HG02885 (cell line): ENCODE measurements around the gene MBP.
"Not testable (repeated sequence)": the region's sequence is repeated elsewhere in the genome, so short reads cannot be mapped to it uniquely, and the experiment has no call there.

Source experiments
- ATAC-seq: cut with Tn5 transposase; IDR thresholded peaks from one replicate; pipeline ENCODE4 v1.9.1; 2021; ENCODE audit warnings: mild to moderate bottlenecking; ENCODE audit not compliant: unreplicated experiment, poor library complexity

MBP gene

DNA sequence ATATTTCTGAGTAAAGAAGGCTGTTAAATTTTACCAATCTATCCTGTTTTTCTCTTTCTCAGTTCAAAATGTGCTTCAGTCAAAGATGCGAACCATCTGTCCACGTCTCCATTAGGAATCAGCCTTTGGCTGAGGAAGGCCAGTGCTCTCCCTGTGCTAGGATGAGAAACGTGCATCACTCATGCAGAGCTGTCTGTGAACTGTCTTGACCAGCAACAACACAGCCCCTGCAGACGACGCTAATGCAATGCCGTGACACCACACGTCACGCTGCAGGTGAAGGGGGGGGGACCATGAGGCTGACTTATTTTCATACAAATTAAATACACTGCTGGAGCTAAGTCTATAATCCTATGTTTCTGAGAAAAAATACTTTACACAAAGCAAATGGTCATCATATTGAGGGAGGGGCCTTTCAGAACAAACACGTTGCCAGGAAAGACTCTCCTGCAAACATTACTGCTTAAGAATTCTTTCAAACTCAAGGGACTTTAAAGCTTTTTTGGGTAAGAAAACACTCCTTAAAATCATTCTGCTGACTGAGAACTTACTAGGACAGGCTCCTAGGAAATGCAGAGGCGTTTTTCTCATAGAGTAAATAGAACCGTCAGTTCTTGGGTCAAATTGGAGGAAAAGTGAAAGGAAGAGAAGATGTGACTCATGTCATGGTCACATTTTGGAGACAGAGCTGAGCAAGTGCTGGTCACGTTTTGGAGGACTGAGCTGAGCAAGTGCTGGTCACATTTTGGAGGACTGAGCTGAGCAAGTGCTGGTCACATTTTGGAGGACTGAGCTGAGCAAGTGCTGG, 97.0 kb downstream of the MBP start:
- ATAC-seq, result no peak

DNA sequence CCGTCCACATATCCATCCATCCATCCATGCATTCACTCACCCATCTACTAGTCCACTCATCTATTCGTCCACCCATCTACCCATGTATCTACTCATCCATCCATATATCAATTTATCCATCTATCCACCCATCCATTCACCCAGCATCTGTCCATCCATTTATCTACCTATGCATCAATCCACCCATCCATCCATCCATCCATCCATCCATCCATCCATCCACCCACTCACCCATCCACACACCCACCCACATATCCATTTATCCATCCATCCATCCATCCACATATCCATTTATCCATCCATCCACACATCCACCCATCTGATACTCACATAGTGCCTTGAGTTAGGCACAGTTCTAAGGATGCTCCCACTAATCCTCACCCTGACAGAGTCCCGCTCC, 99.0 kb downstream of the MBP start:
- no peak for ATAC-seq

DNA sequence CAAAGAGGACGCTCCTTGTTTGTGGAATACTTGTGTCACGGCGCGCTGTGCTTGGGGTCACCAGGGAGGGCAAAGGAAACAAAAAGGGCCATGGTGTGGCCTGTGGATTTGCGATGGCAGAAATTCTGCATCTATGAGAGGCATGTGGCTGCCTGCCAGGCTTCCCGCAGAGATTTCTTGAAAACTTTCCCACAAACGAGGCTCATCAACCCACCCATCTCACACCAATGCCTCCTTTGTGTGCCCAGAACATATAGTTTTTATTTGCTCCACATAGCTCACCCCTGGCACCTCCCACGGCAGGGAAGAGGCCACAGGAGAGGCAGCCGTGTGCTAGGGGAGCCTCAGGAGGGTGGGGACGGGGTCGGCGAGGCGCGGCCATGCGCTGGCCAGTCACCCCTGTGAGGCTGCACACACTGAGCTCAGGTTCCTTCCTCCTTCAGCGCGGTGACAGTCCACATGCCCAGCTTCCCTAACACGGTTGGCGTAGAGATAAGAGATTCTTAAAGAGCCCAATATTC, 100.3 kb downstream of the MBP start:
- ATAC-seq, result no peak

DNA sequence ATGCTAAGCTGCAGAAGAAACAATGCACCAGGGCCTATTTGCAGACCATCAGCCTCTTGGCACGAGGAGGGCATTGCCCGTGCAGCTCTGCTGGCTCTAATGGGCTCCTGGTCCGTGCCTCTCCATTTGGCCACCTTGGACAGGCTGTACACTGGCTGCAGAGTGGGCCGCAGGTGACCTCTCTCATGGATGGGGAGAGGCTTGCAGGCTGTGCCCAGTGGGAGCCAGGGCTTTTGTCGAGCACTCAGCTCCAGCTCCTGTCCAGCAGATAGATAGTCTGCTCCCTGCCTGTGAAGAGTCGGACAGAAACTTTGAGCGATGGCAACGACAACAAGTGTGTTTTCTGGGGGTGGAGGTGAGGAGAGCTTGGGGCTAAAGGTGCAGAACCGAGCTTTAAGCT, 100.9 kb downstream of the MBP start:
- no peak for ATAC-seq

DNA sequence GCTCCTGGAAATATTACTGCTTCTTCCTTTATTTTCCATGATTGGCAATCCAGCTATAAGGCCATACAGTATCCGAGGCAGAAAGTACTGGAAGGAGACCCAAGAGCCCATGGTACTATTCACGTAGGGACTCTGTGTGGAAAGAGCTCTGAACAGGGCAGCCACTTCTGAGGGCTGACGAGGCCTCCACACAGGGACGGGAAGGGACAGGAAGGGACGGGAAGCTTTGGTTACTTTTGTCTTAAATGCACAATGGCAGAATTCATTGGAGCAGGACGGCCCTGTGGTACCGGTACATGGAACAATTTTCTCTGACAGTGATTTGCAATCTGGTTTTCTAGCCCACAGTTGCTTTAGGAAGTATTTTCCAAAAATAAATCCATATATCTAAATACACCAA, 102.4 kb downstream of the MBP start:
- ATAC-seq, result no peak

DNA sequence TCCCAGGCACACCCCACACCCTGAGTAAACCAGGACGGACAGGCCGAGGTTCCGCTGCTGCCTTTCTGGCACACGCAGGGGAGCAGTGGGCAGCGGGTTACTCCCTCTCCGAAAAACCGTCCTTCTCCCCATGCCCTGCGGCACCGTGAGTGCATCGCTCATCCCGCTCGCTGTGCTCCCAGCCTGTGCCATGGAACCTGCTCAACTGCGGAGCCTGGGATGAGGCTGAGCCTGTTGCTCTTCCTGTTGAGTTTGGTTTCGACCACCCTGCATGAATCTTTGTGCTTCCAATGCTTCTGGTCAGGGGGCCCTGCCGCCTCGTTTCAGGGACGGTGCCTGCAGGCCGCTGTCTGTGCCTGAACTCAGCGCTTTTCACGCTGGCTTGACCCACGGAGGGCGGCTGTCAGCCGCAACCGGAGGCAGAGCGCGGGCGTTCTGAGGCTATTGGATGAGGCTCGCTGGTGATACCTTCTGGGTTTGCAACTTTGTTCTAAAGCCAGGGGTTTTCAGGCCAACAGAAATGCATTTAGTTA, 106.7 kb downstream of the MBP start:
- ATAC-seq, result no peak

DNA sequence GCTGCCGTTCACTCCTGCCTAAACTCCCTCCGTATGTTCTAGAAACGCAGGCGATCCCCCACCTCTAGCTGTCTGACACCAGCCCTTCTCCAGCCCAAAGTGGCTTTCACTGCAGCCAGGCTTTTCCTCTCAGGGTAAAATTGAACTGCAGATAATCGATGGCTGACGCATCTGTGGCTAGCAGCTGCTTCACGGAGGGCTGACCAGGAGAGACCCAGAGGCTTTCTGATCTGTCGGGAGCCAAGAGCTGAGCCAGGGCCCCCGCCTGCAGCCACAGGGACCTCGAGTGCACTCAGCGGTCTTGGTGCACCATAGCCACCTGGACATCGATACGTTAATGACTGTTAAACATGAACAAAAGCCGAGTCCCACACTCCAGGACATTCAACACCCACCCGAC, 107.5 kb downstream of the MBP start:
- no peak for ATAC-seq

DNA sequence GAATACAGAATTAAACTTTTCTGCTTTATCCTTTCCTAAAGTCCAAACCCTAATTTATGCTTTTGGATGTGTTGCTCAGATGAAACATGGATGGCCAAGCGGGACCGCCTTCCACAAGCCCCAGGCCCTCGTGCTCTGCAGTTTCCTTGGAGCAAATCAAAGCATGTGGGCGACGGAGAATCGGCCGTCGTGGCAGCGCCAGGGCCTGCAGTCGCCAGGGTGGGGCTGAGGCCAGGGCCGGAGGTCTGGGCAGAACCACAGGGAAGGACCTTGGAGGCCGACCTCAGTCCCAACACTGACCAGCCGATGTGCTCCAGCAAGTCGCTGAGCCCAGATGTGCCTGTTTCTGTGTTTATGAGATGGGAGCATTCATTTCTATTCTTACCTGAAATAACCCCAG, 108.1 kb downstream of the MBP start:
- no peak for ATAC-seq

DNA sequence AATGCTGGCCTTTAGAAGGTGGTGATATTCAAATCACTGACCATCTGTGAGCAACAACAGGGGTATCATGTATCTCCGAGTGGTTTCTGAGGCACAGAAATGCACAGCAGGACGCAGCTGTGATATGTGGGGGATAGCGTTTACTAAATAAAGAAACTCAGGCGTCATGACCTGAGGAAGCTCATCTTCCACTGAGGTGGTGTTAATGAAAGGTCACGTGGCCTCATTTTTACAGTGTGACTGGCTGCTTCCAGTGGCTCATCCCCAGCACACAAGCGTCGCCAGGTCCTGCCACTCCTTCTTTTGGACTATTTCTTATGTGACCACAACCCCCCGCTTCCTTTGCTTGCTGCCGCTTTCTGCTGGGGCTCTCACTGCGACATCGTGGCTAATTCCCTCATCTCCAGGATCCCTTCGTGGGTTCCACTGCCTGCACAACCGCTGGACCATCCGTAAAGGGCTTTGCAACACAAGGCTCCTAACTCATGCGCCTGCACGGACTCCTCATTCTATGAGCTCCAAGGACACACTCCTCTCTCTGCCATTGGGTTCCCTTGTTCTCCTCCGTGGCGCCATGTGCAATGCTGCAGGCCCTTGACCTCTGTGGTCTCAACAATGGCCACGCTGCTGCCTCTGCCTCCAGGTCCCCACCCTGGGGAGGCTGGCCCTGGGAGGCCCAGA, 109.3 kb downstream of the MBP start:
- ATAC-seq, result no peak

DNA sequence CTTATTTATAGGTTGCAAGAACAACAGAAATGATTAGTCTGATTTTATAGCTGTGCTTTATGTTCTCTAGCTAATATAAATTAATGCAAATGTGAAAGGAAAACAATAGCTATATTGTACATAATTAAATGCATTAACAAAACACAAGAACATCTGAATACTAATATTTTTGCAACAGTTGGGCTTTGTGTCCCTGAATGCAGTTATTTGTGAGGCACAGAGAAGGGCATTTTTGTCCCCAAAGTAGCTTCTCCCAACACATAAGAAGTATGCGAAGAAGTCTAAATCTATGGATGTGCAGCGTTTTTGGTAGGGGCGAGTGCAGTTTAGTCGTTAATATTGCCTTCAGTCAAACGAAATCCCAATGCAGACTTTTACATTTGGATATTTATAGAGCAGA, 110.0 kb downstream of the MBP start:
- ATAC-seq, result no peak

DNA sequence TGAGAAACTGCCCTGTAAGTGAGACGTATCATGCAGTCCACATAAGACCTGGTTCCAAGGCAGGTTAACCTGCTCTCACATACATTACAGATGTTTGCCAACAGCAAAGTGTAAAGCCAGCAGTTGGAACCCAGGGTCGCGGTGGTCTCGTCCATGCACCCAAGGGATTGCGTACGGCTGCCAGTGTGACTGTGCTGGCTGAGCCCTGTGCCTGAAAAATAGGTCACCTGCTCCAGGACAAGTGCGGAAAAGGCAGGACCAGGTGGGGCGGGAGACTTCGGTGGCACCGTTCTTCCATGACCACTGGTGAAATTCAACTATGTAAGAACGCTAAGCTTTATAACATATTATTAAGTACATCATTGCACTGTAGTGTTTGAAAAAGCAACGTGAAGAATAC, 110.5 kb downstream of the MBP start:
- ATAC-seq, result no peak

DNA sequence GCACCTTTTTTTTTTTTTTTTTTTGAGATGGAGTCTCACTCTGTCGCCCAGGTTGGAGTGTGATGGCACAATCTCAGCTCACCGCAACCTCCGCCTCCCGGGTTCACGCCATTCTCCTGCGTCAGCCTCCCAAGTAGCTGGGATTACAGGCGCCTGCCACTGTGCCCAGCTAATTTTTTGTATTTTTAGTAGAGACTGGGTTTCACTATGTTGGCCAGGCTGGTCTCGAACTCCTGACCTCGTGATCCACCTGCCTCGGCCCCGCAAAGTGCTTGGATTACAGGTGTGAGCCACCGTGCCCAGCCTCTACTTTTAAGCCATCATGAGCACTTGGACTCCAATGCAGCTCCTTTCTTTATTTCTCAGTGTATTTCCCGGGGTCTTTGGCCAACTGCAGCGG, 111.1 kb downstream of the MBP start:
- not testable (repeated sequence) for ATAC-seq

DNA sequence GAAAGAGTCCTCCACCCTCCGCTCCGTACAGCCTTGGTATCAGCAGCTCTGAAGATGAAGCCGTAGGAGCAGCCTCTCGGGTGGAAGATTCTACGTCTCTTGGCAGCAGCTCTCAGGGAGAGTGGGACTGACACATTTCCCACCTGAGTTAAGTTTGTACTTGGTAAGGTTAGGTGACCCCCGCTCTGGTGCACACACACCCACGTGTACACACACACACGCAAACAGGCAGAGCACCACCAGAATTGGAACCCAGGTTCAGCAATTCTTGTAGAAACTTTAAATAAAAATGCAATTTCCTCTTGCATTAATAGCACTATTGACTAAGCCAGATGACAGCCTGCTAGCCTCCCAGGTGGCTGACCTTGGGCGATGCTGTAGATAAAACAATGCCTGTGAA, 111.5 kb downstream of the MBP start:
- no peak for ATAC-seq

DNA sequence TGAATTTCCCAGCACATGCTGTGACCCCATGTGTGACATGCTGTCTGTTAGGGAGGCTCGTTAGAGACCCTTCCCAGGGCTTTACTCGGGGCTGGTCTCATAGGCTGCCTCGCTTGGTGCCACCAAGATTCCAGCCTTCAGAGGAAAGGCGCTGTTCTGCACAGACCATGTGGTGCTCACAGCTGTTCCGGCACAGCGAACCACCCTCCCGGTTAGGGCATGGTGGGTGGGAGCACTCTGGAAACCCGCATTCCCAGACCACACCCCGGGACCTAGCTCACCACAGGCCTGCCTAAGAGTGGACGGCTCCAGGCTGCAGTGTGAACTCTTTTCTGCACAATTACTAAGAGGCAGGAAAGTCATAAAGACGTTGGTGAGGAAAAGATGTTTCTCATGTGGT, 112.0 kb downstream of the MBP start:
- no peak for ATAC-seq

DNA sequence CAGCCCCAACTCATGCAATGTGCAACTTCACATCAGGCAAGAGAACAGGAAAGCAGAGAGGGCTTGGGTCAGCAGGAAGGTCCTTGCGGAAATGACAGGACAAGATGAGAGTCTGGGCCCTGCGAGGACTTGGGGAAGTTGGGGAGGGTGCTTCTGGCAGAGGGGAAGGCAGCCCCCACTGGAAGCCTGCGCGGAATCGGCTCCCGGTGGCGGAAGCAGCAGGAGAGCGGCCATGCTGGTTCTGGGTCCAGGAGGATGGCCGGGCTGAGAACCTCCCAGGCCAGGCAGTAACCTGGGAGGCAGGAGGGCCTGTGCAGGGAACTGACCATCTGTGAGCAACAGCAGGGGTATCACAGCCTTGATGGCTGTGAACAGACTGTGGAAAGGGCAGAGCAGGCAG, 112.9 kb downstream of the MBP start:
- no peak for ATAC-seq

DNA sequence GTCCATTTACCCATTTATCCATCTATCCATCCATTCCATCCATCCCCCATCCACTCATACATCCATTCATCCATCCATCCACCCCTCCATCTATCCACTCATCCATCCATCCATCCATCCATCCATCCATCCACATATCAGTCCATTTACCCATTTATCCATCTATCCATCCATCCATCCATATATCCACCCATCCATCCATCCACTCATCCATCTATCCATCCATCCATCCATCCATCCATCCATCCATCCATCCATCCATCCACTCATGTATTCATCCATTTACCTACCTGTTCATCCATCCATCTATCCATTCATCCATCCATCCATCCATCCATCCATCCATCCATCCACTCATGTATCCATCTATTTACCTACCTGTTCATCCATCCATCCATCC, 113.9 kb downstream of the MBP start:
- ATAC-seq, result not testable (repeated sequence)

DNA sequence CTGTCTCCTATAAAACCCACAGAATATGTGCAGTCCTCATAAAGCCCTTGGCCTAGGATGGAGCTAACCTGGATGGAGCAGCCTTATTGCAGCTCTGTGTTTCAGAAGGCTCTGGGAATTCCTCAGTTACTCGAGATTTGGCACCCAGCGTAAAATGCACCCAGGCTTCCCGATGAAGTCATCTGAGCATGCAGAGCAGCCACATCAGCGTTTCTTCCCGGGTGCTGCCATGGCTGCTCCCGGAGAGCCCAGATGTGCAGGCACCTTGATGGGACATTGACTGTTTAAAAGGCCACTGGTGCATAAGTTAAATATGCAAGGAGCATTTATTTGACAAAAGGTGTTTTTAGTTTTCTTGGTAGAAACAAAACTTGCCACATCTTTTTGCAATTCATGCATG, 115.2 kb downstream of the MBP start:
- no peak for ATAC-seq

DNA sequence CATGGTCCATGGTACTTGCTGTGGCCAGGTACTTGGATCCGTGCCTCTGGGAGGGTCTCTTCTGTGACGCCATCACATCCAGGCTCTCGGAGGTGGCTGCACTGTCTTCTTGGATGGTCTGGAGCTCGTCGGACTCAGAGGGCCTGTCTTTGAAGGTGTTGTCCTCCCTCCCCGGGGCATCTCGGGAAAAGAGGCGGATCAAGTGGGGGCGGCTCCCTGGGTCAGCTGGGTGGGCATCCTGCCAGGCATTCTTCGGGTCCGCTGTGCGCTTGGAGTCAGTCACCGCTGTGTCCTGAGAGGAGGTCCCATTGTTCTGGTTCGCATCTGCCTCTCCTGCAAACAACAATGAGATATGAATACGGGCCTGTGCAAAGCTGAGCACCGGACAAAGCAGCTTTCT, 115.6 kb downstream of the MBP start:
- no peak for ATAC-seq

DNA sequence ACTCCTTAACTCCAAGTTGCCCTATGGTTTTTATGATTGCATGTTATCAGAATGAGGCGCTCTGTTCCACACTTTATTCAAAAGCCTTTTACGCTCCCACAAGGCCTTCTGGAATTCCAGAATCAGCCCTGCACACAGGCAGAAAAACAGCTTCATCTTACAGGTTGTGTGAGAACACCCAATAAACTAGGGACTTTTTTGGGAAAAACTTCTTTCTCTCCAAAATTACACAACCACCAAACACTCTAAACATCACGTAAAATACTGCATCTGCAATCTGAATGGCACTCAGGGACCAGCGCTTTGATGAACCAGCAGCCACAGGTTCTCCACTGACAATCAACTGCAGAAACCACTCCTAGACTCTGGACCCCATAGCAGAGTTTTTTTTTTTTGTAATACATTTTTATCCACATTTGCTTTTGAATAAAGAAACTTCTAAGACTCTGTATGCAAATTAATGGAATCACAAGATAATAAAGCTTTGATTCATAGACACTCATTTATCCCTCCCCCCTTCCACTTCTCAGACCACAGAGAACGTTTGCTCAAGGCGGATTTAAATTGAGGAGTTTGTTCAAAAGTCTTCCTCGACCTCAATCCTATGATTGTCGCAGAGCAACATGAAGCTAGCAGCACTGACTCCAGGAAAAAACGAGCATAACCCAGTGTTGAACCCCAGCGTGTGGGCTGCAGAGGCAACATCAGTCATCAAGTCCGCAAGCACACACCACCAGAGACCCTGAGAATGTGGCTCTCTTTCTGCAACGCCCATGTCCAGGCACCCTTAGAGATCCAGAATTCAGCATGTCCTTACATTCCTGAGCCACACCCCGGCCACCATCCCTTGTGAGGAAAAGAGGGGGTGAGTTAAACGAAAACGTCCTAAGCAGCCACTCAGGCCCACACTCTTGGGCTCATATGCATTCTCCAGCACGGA, 116.5 kb downstream of the MBP start:
- ATAC-seq, result no peak

DNA sequence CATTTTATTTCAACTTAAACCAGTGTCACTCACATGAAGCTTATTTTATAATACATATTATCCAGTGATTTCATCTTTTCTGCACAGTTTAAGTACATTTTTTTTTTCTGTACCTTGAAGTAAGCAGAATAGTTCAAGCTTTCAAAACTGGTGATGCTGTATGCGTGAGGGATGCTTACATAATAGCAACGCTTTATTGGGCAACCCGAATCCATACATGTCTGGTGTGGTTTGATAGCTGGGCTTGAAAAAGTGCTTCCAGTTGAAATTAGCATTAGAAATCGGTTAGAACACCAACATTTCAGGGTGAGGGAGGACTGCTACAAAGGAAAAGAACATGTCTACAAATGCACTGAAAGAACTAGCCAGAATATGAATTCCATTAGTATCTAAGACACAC, 117.4 kb downstream of the MBP start:
- ATAC-seq, result no peak

DNA sequence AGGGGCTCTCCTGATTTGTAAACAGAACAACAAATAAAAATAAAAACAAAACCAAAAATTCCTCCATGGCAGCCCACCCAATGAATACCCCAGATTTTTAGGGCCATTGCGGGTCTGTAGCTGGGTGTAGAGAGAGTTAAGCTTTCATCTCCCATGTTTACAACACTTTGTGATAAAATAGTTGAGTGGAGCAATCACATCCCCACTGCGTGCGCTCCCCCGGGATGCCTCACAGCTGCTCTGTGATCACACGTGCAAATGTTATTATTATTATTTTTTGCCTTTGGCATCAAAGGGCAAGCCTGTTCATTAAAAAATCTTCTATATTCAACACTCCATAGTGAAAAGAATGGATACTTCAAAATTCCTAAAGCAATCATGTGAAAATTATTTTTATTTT, 118.0 kb downstream of the MBP start:
- no peak for ATAC-seq
